ENCODE measurements around the gene ASCL5. TPM values are rescaled to one million over a fixed set of nuclear protein-coding genes. Genes with fewer than 3 reads are reported as not detected.

Gene ASCL5
- total RNA-seq, 2 experiments from 2014 or later = not detected

- no peaks in the 10 kb centered on the region for H3K4me1 Mint-ChIP-seq
- H3K27me3 Mint-ChIP-seq = no peaks in the 10 kb centered on the region
- ChIA-PET POLR2A (no interaction called here), CTCF (interaction anchor here (1.0 to 1.9 kb wide), 2 partner anchors 9 to 20 kb away, joined by 3 to 5 read pairs; no protein-coding TSS in a partner anchor)
- peaks cover 7% of the 10 kb centered on the region for H3K36me3 Mint-ChIP-seq (ENCODE audit: low read depth)
- no peaks in the 10 kb centered on the region for H3K9me3 Mint-ChIP-seq
- H3K4me3 Mint-ChIP-seq = no peak overlapping the region
- DNase-seq = no peak
- H3K27ac Mint-ChIP-seq = no peak overlapping the region
These were observed 18.8 kb upstream of the ASCL5 start for GRCh38 chr1:201145816-201146215.

DNA sequence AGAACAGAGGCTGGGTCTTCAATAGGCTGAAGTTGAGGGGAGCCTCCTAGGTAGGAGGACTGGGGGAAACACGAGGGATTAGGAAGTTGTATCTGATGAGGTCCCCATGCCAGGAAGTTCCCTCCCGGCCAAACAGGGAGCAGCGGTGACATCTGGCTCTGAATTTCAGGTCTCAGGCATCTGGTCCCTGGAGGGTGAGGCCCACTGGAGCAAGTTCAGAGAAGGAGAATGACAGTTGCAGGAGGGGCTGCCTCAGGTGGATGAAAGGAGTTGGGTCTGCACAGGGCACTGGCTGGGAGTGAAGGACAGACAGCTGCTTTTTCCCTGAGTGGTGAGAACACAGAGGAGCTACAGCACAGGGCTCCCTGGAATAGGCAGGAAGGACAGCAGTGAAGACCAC, 18.1 kb upstream of the ASCL5 start:
- Mint-ChIP-seq H3K4me1 (no peaks in the 10 kb centered on the region), H3K36me3 (ENCODE audit: low read depth) (peaks cover 7% of the 10 kb centered on the region), H3K27me3 (no peaks in the 10 kb centered on the region), H3K27ac (no peak overlapping the region), H3K4me3 (no peak overlapping the region), H3K9me3 (no peaks in the 10 kb centered on the region)
- DNase-seq = no peak
- ChIA-PET POLR2A (no interaction called here), CTCF (interaction anchor here (1.0 kb wide), 1 partner anchor 21 kb away, joined by 3 read pairs; no protein-coding TSS in a partner anchor)

DNA sequence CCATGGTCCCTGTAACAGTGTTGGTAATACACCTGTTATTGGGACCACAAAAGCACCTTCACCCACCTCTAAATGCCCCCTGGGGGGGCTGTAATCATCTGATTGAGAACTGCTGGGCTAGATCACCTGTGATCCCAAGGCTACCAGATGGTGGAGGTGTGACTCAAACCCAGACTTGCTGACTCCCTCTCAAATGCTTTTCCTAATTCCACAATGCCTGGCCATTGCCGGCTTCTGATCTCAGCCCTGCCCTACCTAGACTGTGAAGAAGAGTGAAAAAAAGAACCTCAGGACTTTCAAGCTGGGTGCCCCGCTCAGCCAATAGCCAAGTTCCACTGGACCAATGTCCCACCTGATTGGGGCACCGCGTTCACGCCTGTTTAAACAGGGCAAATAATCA, 17.7 kb upstream of the ASCL5 start:
- no peak overlapping the region for H3K4me3 Mint-ChIP-seq
- H3K27ac Mint-ChIP-seq = no peak overlapping the region
- H3K27me3 Mint-ChIP-seq = no peaks in the 10 kb centered on the region
- H3K4me1 Mint-ChIP-seq = no peaks in the 10 kb centered on the region
- H3K36me3 Mint-ChIP-seq (ENCODE audit: low read depth) = peaks cover 7% of the 10 kb centered on the region
- DNase-seq = no peak
- ChIA-PET POLR2A (no interaction called here), CTCF (no interaction called here)
- no peaks in the 10 kb centered on the region for H3K9me3 Mint-ChIP-seq

DNA sequence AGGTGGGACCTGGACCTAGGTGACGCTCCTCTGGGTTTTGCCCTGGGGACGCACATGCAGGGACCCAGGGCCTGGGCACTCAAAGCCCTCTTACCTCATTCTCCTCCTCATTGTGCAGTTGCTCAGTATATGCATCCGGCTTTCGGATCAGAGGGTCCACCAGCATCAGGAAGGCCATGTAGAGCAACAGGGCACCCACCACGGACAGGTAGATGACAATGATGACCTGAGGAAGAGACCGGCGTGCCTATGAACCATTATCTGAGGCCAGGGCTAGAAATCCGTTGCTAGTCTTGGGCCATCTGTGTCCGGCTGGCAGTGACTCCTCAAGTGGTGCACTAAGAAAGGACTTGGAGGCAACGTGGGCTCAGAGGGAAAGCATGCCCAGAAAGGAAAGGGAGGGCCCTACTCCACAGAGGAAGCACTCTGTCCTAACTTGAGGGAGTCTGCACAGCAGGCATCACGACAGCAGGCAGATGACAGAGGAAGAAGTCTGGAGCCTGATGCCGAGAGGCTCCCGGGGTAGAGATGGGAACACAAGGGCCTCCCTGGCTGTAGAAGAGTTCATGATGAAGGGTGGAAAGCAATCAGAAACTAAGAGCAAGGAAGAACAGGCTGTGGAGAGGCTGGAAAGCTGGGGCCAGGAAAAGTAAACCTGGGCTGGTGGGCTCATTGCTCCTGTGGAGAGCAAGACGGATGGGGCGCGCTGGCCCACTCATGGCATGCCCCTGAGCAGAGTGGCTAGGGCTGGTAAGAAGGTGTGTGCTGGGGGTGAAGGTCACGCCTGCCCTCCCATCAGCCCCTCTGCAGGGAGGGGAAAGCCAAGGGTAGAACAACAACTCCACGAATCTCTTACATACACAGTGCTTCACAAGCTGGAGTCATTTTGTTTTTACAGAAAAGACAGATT, 17.0 kb upstream of the ASCL5 start:
- Mint-ChIP-seq H3K4me3 (no peak overlapping the region), H3K9me3 (no peaks in the 10 kb centered on the region), H3K27me3 (no peaks in the 10 kb centered on the region), H3K4me1 (no peaks in the 10 kb centered on the region), H3K36me3 (ENCODE audit: low read depth) (peaks cover 5% of the 10 kb centered on the region), H3K27ac (no peak overlapping the region)
- no peak for DNase-seq
- POLR2A ChIA-PET = no interaction called here
- CTCF ChIA-PET = interaction anchor here (0.6 to 1.1 kb wide), 2 partner anchors 37 to 74 kb away, joined by 3 to 4 read pairs; no protein-coding TSS in a partner anchor

DNA sequence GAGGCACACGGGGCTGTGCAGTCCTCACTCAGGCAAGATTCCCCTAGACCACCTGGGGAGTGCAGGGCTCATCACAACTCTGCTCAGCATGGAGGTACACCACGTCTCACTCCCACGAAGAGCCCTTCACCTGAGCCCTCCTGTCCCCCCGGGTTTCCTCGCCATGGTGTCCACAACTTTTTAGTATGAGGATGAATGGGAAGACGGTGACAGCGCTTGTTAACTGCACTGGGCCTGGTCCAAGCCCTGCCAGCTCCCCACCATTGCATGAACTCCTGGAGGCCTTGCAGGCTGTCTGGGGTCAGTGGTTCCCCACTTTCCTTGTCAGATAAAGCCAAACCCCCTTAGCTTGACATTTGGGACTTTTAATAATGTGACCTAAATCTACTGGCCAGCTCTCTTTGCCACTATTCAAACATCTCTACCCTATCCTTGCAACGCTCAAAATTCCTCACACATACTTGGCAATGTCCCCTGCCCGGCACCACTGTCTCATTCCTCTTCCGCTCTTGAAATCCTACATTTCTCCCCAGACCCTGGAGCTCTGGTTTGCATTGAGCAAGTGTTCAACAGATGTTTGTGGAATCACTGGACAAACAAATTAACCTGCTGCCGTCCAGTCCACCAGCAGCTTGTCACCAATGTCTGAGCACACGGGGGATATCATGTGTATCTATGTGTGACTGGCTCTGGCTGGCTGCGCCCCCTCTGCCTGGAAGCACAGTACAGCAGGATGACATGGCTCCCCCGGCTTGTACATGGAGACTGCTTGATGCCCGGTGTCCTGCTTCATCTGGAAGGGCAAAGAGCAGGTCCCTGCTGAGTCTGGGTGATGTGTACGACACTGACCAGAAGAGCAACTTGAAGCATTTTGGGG, 16.1 kb upstream of the ASCL5 start:
- CTCF ChIA-PET = interaction anchor here (0.6 to 1.6 kb wide), 3 partner anchors 11 to 73 kb away, joined by 3 to 5 read pairs (median 4); partner anchors contain the start of gene TMEM9
- H3K4me3 Mint-ChIP-seq = no peak overlapping the region
- peaks cover 5% of the 10 kb centered on the region for H3K36me3 Mint-ChIP-seq (ENCODE audit: low read depth)
- no peaks in the 10 kb centered on the region for H3K27me3 Mint-ChIP-seq
- POLR2A ChIA-PET = no interaction called here
- no peak for DNase-seq
- no peak overlapping the region for H3K27ac Mint-ChIP-seq
- H3K9me3 Mint-ChIP-seq = no peaks in the 10 kb centered on the region
- no peaks in the 10 kb centered on the region for H3K4me1 Mint-ChIP-seq

DNA sequence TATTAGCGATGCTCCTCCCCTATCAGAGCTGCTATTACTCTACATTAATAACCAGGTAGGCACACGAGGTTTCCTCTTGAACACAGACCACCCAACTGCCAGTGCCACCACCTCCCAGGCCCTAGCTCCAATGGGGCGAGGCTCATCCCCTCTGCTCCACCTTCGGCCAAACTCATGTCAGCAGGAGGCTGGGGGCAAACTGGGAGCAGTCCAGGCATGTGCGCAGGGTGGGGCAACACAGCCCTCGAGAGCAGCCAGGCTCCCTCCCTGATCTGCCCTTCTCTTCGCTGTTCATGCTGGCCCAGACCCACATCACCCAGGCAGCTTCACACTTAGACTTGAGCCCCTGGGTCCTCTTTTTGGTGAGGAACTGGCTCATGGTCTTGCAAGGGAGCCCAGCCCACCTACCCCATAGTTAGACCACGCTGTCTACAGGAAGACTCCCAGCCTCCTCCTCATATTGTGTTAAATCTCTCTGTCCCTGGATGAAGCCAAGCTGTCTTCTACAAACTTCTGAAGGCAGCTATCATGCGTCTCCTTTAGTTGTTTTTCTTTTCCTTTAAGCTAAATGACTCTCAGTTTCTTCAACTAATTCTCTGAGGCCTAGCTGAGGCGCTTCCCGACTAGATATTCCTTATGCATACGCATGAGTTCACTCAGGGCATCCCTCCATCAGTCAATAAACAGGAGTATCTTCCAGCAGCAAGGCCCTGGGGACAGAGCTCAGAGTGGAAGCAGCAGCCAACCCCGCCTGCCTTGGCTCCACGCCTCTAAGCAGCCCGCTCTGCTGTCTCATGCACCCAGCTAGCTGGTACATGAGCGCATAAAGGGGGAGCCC, 15.2 kb upstream of the ASCL5 start:
- Mint-ChIP-seq H3K4me3 (no peak overlapping the region), H3K27ac (no peak overlapping the region), H3K27me3 (no peaks in the 10 kb centered on the region), H3K36me3 (ENCODE audit: low read depth) (peaks cover 5% of the 10 kb centered on the region), H3K4me1 (no peaks in the 10 kb centered on the region), H3K9me3 (no peaks in the 10 kb centered on the region)
- ChIA-PET POLR2A (interaction anchor here (1.0 kb wide), 1 partner anchor 12 kb away, joined by 3 read pairs; the partner anchor contains the start of gene TMEM9), CTCF (interaction anchor here (1.1 to 1.6 kb wide), 2 partner anchors 12 to 35 kb away, joined by 3 to 5 read pairs; partner anchors contain the start of gene TMEM9)
- DNase-seq = no peak

- H3K4me3 Mint-ChIP-seq = no peak overlapping the region
- H3K4me1 Mint-ChIP-seq = no peaks in the 10 kb centered on the region
- H3K27me3 Mint-ChIP-seq = no peaks in the 10 kb centered on the region
- H3K9me3 Mint-ChIP-seq = no peaks in the 10 kb centered on the region
- ChIA-PET CTCF (interaction anchor here (1.0 kb wide), 1 partner anchor 18 kb away, joined by 3 read pairs; no protein-coding TSS in a partner anchor), POLR2A (no interaction called here)
- H3K36me3 Mint-ChIP-seq (ENCODE audit: low read depth) = peaks cover 5% of the 10 kb centered on the region
- DNase-seq = no peak
- H3K27ac Mint-ChIP-seq = no peak overlapping the region
These were observed 14.4 kb upstream of the ASCL5 start for GRCh38 chr1:201141418-201141817.

DNA sequence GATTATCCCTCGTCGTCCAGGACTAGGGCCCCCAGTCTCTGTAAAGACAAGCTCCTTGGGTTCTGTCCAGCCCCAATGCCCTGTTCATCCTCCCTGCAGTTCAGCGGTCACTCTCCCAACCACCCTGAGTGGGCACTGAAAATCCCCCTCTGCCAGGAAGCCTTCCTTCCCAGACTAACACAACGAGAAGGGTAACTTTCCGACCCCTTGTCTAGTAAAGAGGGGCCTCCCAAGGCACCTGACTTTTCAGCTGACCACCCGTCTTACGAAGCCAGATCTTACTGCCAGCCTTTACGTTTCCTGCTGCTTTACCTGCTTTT, 13.9 kb upstream of the ASCL5 start:
- Mint-ChIP-seq H3K4me3 (no peak overlapping the region), H3K27ac (no peak overlapping the region), H3K4me1 (no peaks in the 10 kb centered on the region), H3K36me3 (ENCODE audit: low read depth) (peaks cover 5% of the 10 kb centered on the region), H3K27me3 (no peaks in the 10 kb centered on the region), H3K9me3 (no peaks in the 10 kb centered on the region)
- ChIA-PET POLR2A (no interaction called here), CTCF (interaction anchor here (1.0 kb wide), 1 partner anchor 18 kb away, joined by 3 read pairs; no protein-coding TSS in a partner anchor)
- DNase-seq = no peak

- POLR2A ChIA-PET = no interaction called here
- no peaks in the 10 kb centered on the region for H3K9me3 Mint-ChIP-seq
- H3K4me3 Mint-ChIP-seq = no peak overlapping the region
- no peaks in the 10 kb centered on the region for H3K4me1 Mint-ChIP-seq
- CTCF ChIA-PET = interaction anchor here (1.0 kb wide), 1 partner anchor 19 kb away, joined by 3 read pairs; no protein-coding TSS in a partner anchor
- no peak for DNase-seq
- H3K27me3 Mint-ChIP-seq = no peaks in the 10 kb centered on the region
- peaks cover 5% of the 10 kb centered on the region for H3K36me3 Mint-ChIP-seq (ENCODE audit: low read depth)
- no peak overlapping the region for H3K27ac Mint-ChIP-seq
These were observed 13.4 kb upstream of the ASCL5 start for GRCh38 chr1:201140235-201140940.

DNA sequence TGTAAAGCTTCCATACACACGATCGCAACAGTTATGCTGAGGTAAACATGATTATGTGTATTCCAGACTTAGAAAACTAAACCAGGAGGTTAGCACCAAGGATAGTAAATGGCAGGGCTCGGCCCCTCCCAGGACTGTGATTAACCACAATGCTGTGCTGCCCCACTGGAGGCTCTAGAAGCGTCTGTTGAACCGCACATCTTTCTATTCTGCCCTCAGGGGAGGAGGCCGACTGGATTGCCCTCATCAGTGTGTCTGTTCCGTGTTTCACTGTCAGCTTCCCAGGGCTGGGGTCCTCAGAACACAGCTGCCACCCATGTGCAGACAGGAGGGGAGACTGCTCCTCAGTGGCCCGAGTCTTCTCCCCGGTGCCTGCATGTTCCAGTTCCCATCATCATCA, 12.8 kb upstream of the ASCL5 start:
- Mint-ChIP-seq H3K27me3 (no peaks in the 10 kb centered on the region), H3K27ac (no peak overlapping the region), H3K36me3 (ENCODE audit: low read depth) (peaks cover 3% of the 10 kb centered on the region), H3K4me3 (no peak overlapping the region), H3K4me1 (no peaks in the 10 kb centered on the region), H3K9me3 (no peaks in the 10 kb centered on the region)
- DNase-seq = no peak
- POLR2A ChIA-PET = no interaction called here
- CTCF ChIA-PET = no interaction called here

DNA sequence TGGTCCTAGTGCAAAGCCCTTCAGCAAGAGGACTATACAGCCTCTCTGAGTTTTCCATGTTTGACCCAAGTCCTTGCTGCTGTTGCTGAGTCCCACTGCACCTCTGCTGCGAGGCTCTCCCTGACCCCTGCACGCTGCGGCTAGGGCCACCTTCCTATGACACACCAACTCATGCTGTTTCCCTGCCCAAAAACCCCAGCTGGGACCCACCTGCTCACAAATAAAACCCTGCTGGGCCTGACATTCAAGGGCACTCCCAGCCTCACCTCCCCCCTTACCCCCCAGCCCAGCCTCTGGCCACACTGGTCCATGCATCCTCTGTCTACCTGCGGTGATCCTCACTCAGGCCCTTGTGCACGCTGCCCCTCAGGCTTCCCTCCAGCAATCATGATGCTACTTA, 12.3 kb upstream of the ASCL5 start:
- Mint-ChIP-seq H3K27ac (no peak overlapping the region), H3K4me1 (no peaks in the 10 kb centered on the region), H3K9me3 (no peaks in the 10 kb centered on the region), H3K36me3 (ENCODE audit: low read depth) (peaks cover 3% of the 10 kb centered on the region), H3K27me3 (no peaks in the 10 kb centered on the region), H3K4me3 (no peak overlapping the region)
- CTCF ChIA-PET = no interaction called here
- DNase-seq = no peak
- POLR2A ChIA-PET = no interaction called here

- no peaks in the 10 kb centered on the region for H3K9me3 Mint-ChIP-seq
- H3K4me3 Mint-ChIP-seq = no peak overlapping the region
- H3K36me3 Mint-ChIP-seq (ENCODE audit: low read depth) = no peaks in the 10 kb centered on the region
- no peaks in the 10 kb centered on the region for H3K27me3 Mint-ChIP-seq
- POLR2A ChIA-PET = no interaction called here
- DNase-seq = no peak
- CTCF ChIA-PET = interaction anchor here (1.4 kb wide), 1 partner anchor 16 kb away, joined by 3 read pairs; the partner anchor contains the start of gene TMEM9
- H3K27ac Mint-ChIP-seq = no peak overlapping the region
- no peaks in the 10 kb centered on the region for H3K4me1 Mint-ChIP-seq
These were observed 11.4 kb upstream of the ASCL5 start for GRCh38 chr1:201138311-201138840.

All from activated CD4-positive, alpha-beta T cell treated with anti-CD3 and anti-CD28 coated beads, Interleukin-2, amount 10 ng/mL, durations not matched to agents 7 days and 5 days (primary cell).